K562 (cell line): ENCODE results near the gene PPIF. TPM values are rescaled to one million over a fixed set of nuclear protein-coding genes. Genes with fewer than 3 reads are reported as not detected.

Experiments
- ATAC-seq: fragments of 200-7000 bp; cut with Tn5 transposase; 3 replicates; pipeline ENCODE4 v1.9.1; 2020; ENCODE audit warnings: moderate library complexity
- BruUV-seq: library from RNA; stranded (reverse); fragments of 400-500 nt; replicated peaks from 2 replicates; lab custom pipeline; 2021; lab: Mats Ljungman, UMichigan
- CTCF ChIA-PET: fragments of 300-600 bp; formaldehyde crosslinking; extraction: SDS; loops from one replicate; lab custom pipeline; 2021; ENCODE audit warnings: low intra/inter-chr PET ratio; lab: Yijun Ruan, JAX
- POLR2A ChIA-PET: fragments of 300-600, 350-650 bp; sonication (Branson Sonifier 250); formaldehyde crosslinking; extraction: SDS; loops from one replicate; lab custom pipeline; 2021; ENCODE audit warnings: antibody characterized with exemption, inconsistent platforms; lab: Yijun Ruan, JAX
- DNase-seq, 4 experiments: peaks; one replicate each; pipeline versions ENCODE4 v3.0.0 to v3.0.0-alpha.2; 2011 to 2018; ENCODE audit warnings: low spot score in 3 of 4, mixed read lengths in 3 of 4; ENCODE audit errors: extremely low read depth in 1 of 4
- FAIRE-seq: peaks from 2 replicates; lab custom pipeline; 2011; peaks lifted over from hg19 to GRCh38; lab: Jason Lieb, UNC
- H2AFZ ChIP-seq: 2 replicates; pipeline ENCODE4 v1.6.0; 2011; ENCODE audit warnings: low read depth, low read length, control low read depth, inconsistent platforms
- H3K27ac ChIP-seq: fragments of 200-600 bp; 3 replicates; pipeline ENCODE4 v1.8.0; 2011; ENCODE audit warnings: low read depth, mild to moderate bottlenecking, control low read depth, inconsistent platforms, low read length, moderate library complexity, mixed read lengths; ENCODE audit errors: extremely low read depth
- H3K27me3 ChIP-seq, 2 experiments: fragments of 300-600 bp in 1 of 2; 2 replicates in 1 of 2; 3 replicates in 1 of 2; pipeline versions ENCODE4 v1.6.0 to v1.8.0; 2011; ENCODE audit warnings: inconsistent platforms in 2 of 2, low read length in 2 of 2, mild to moderate bottlenecking in 1 of 2, mixed read lengths in 1 of 2, moderate library complexity in 1 of 2; ENCODE audit not compliant: control insufficient read depth in 2 of 2, insufficient read depth in 2 of 2
- H3K36me3 ChIP-seq: fragments of 300-600 bp; 3 replicates; pipeline ENCODE4 v1.8.0; 2011; ENCODE audit warnings: mild to moderate bottlenecking, low read length, inconsistent platforms; ENCODE audit not compliant: control insufficient read depth, insufficient read depth
- H3K4me1 ChIP-seq, 2 experiments: fragments of 200-600 bp in 1 of 2; replicated peaks in 1 of 2; 2 replicates in 1 of 2; 3 replicates in 1 of 2; pipeline versions ENCODE4 v1.5.1 to v1.8.0; 2011; ENCODE audit warnings: inconsistent platforms in 2 of 2, low read length in 2 of 2, mild to moderate bottlenecking in 1 of 2, mixed read lengths in 1 of 2, moderate library complexity in 1 of 2; ENCODE audit not compliant: control insufficient read depth in 2 of 2, insufficient read depth in 2 of 2
- H3K4me2 ChIP-seq: 2 replicates; pipeline ENCODE4 v1.6.1; 2011; ENCODE audit warnings: low read length, control low read depth, inconsistent platforms, mixed read lengths; ENCODE audit not compliant: insufficient read depth
- H3K4me3 ChIP-seq: fragments of 200-600 bp; sonication (generic), shearing (Covaris generic); 2 replicates; pipeline ENCODE4 v1.5.1; 2016; ENCODE audit warnings: control low read depth, inconsistent platforms
- H3K79me2 ChIP-seq: fragments of 200-600 bp; 3 replicates; pipeline ENCODE4 v1.8.0; 2011; ENCODE audit warnings: low read length, inconsistent platforms; ENCODE audit not compliant: control insufficient read depth, insufficient read depth
- H3K9ac ChIP-seq, 2 experiments: 2 replicates each; pipeline versions ENCODE4 v1.6.0 to v1.6.1; 2011; ENCODE audit warnings: low read depth in 2 of 2, low read length in 2 of 2, control low read depth in 1 of 2, inconsistent platforms in 1 of 2, mild to moderate bottlenecking in 1 of 2, mixed read lengths in 1 of 2; ENCODE audit not compliant: insufficient read depth in 1 of 2
- H3K9me1 ChIP-seq: one replicate; pipeline ENCODE4 v1.6.0; 2011; ENCODE audit warnings: inconsistent platforms, mild to moderate bottlenecking, low read length, moderate library complexity; ENCODE audit not compliant: control insufficient read depth, insufficient read depth
- H3K9me3 ChIP-seq: replicated peaks from 2 replicates; pipeline ENCODE4 v1.5.1; 2011; ENCODE audit warnings: low read depth, low read length, inconsistent platforms; ENCODE audit not compliant: control insufficient read depth, insufficient read depth
- H4K20me1 ChIP-seq: replicated peaks from 2 replicates; pipeline ENCODE4 v1.6.1; 2011; ENCODE audit warnings: low read length, inconsistent platforms, mixed read lengths; ENCODE audit not compliant: control insufficient read depth, insufficient read depth
- FOXA3 ChIP-seq, 2 experiments: fragments of 450-650 bp in 1 of 2; sonication (generic) in 1 of 2; formaldehyde crosslinking; IDR thresholded peaks in 1 of 2; conservative IDR thresholded peaks in 1 of 2; 2 replicates each; pipeline versions ENCODE4 v1.4.0 to v1.8.0; 2020 to 2022; ENCODE audit warnings: mild to moderate bottlenecking in 2 of 2, missing genetic modification reagents in 1 of 2
- SMARCA5 ChIP-seq: fragments of 450-650 bp; IDR thresholded peaks from 2 replicates; pipeline ENCODE4 v1.6.1; 2016
- WGBS: fragments of 100-300 bp; shearing (Covaris generic); methylation state at CpG from one replicate; pipeline ENCODE4 v1.1.6; 2016; ENCODE audit warnings: low coverage, mixed read lengths; ENCODE audit not compliant: insufficient coverage; ENCODE audit errors: missing lambda C conversion rate; 5-methylcytosine and 5-hydroxymethylcytosine counted together
- in situ Hi-C: fragments of 300-500 bp; cut with MboI; formaldehyde crosslinking; loops from 4 replicates; pipeline ENCODE4 v1.15.0; 2018; ENCODE audit warnings: inconsistent platforms, mixed read lengths
- intact Hi-C: fragments of 100-400 bp; cut with micrococcal nuclease; formaldehyde crosslinking; loops from 2 replicates; pipeline ENCODE4 v1.14.2; 2022
- polyA plus RNA-seq, 8 experiments: library from polyadenylated mRNA; depleted of rRNA in 4 of 8; stranded (reverse) in 5 of 8; unstranded in 3 of 8; fragments of >200 nt; fragmentation: Nextera tagmentation in 2 of 8; fragmentation: Illumina TruSeq in 1 of 8; extraction: Ambion mirVana in 2 of 8; extraction: Trizol in 1 of 8; gene quantifications; 2 replicates each; pipeline versions ENCODE4 v1.2.1 to v1.2.3, GENCODE V29; 2011 to 2014; ENCODE audit warnings: inconsistent platforms in 1 of 8, missing spikeins in 1 of 8
- total RNA-seq, 7 experiments: library from RNA; depleted of rRNA in 6 of 7; stranded (reverse); fragments of >200 nt in 6 of 7; fragmentation: Illumina TruSeq in 2 of 7; extraction: Trizol in 2 of 7; gene quantifications; 2 replicates each; pipeline versions ENCODE4 v1.2.1 to v1.2.3, GENCODE V29; 2011 to 2021; ENCODE audit warnings: low replicate concordance in 1 of 7
- TF ChIP-seq, protein P1 (sequence below): fragments of 250-450 bp; sonication (Bioruptor Pico); IDR thresholded peaks from 2 replicates; pipeline ENCODE4 v1.9.0; 2021; ENCODE audit warnings: mild to moderate bottlenecking

Gene PPIF
- total and polyA plus RNA-seq, 9 of the 15 experiments (the other 6 are each of a cell fraction or from before 2014, with no cell fraction given): 40.9 to 287 (median 117) TPM

DNA sequence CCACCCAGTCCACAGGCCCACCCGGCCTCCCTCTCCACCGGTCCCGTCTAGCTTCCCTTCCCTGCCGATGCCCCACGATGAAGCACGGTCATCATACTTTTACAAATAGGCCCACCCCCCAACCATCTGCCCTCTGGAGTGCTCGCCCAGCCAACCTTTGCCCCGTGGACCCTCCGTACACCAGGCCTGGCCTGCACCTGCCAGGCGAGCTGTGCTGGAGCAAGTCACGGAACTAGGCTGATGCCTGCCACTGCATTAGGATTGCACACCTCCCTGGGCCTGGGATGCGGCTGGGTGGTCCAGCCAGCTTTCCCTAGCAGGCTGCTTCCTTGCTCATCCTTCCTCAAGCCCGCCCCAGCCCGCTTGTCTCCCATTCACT, 44.7 kb downstream of the PPIF start:
- in situ Hi-C loops: loop anchor here (5.0 kb wide), 1 partner anchor 80 kb away; no protein-coding TSS in a partner anchor
- Histone ChIP-seq H2AFZ (peak overlapping the region; percentile 90), H3K4me1 (peaks cover 47 to 49% of the 10 kb centered on the region in 2 experiments), H3K4me3 (no peak overlapping the region), H3K9me3 (no peaks in the 10 kb centered on the region), H3K27me3 (no peaks in the 10 kb centered on the region), H3K27ac (peak overlapping the region; percentile 83), H3K4me2 (peak overlapping the region; percentile 77), H3K36me3 (no peaks in the 10 kb centered on the region), H3K79me2 (no peaks in the 10 kb centered on the region), H3K9me1 (peaks cover 10% of the 10 kb centered on the region), H3K9ac (peak overlapping the region; percentile 66 to 75; a peak in 2 of 4 replicates), H4K20me1 (no peaks in the 10 kb centered on the region)
- 59% methylated on average over 14 of the region's 14 CpGs for WGBS
- no peak for DNase-seq
- intact Hi-C loops: loop anchor here (5.0 kb wide), 1 partner anchor 95 kb away; no protein-coding TSS in a partner anchor
- no peak for ATAC-seq
- CTCF ChIA-PET: interaction anchor here (2.0 kb wide), 1 partner anchor 76 kb away, joined by 5 read pairs; no protein-coding TSS in a partner anchor
- POLR2A ChIA-PET: interaction anchor here (0.7 to 2.6 kb wide), 5 partner anchors 8 to 77 kb away, joined by 4 to 11 read pairs (median 6); no protein-coding TSS in a partner anchor
- FAIRE-seq: no peak
- no TSS peak for BruUV-seq
- TF ChIP-seq FOXA3 (CRISPR knock-in tag; conservative IDR thresholded peaks at IDR 0.05 in 1 of 2, IDR thresholded peaks at IDR 0.05 in 1 of 2) (0 out of 4 replicates have a peak, but pooled peaks of 1 of the 2 experiments have one; percentile 58), SMARCA5 (0 out of 2 replicates have a peak, but pooled peaks have one; percentile 14)
- TF ChIP-seq, protein P1, sequence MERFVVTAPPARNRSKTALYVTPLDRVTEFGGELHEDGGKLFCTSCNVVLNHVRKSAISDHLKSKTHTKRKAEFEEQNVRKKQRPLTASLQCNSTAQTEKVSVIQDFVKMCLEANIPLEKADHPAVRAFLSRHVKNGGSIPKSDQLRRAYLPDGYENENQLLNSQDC (CRISPR knock-in tag): no peak
